Sigmoid colon (tissue), 7 donors: ENCODE data around the gene SLC5A11. TPM values are rescaled to one million over a fixed set of nuclear protein-coding genes. Genes with fewer than 3 reads are reported as not detected.

Experiments
- DNase-seq: peaks from one replicate; pipeline ENCODE4 v3.0.0-alpha.2; 2019
- H3K27ac ChIP-seq, 4 donors: fragments of 200-600 bp; sonication (generic); one replicate each; pipeline ENCODE4 v1.5.1; 2016 to 2019; ENCODE audit warnings: mild to moderate bottlenecking in 1 of 4
- H3K27me3 ChIP-seq, 3 donors: fragments of 200-600 bp; sonication (generic); one replicate each; pipeline ENCODE4 v1.5.1; 2019; ENCODE audit warnings: mild to moderate bottlenecking in 1 of 3
- H3K36me3 ChIP-seq, 4 donors: fragments of 200-600 bp; sonication (generic); one replicate each; pipeline ENCODE4 v1.5.1; 2016 to 2019
- H3K4me1 ChIP-seq, 4 donors: fragments of 200-600 bp; sonication (generic); one replicate each; pipeline ENCODE4 v1.5.1; 2017 to 2019
- H3K4me3 ChIP-seq, 4 donors: fragments of 200-600 bp; sonication (generic); one replicate each; pipeline ENCODE4 v1.5.1; 2017 to 2019; ENCODE audit warnings: mild to moderate bottlenecking in 2 of 4, moderate library complexity in 1 of 4
- H3K9me3 ChIP-seq, 4 donors: fragments of 200-600 bp in 3 of 4; sonication (generic) in 3 of 4; one replicate each; pipeline versions ENCODE4 v1.5.1 to v1.6.1; 2013 to 2019
- EP300 ChIP-seq, 4 donors: sonication (generic); formaldehyde crosslinking; IDR thresholded peaks; one replicate each; pipeline ENCODE4 v1.6.1; 2017; ENCODE audit warnings: antibody characterized with exemption in 4 of 4
- POLR2A ChIP-seq, 2 donors: fragments of 450-650 bp; IDR thresholded peaks; one replicate each; pipeline ENCODE4 v1.6.1; 2016; ENCODE audit warnings: antibody characterized with exemption in 2 of 2, mild to moderate bottlenecking in 2 of 2, moderate library complexity in 2 of 2
- POLR2AphosphoS5 ChIP-seq, 4 donors: sonication (generic); formaldehyde crosslinking; IDR thresholded peaks; one replicate each; pipeline ENCODE4 v1.6.1; 2017; ENCODE audit warnings: antibody characterized with exemption in 4 of 4
- WGBS, 2 donors: extraction: QIAGEN DNeasy Blood & Tissue Kit; methylation state at CpG; one replicate each; pipeline ENCODE4 v1.1.7; 2013; 5-methylcytosine and 5-hydroxymethylcytosine counted together
- intact Hi-C: fragments of 100-400 bp; cut with DNase I; formaldehyde crosslinking; loops from one replicate; pipeline ENCODE4 v1.15.1; 2023
- polyA plus RNA-seq, 3 donors: library from polyadenylated mRNA; stranded (reverse); fragments of 200-250 nt; gene quantifications; one replicate each; pipeline ENCODE4 v1.2.3, GENCODE V29; 2013
- total RNA-seq, 4 donors: library from RNA; depleted of rRNA; stranded (reverse); fragments of >200 nt; gene quantifications; one replicate each; pipeline ENCODE4 v1.1.0, GENCODE V29; 2016
- TF ChIP-seq, protein P1 (sequence below), 4 experiments: fragments of 450-650 bp in 3 of 4; fragments of 200-600 bp in 1 of 4; IDR thresholded peaks; one replicate each; pipeline ENCODE4 v1.5.1; 2016 to 2019; ENCODE audit warnings: antibody characterized with exemption in 4 of 4, mild to moderate bottlenecking in 3 of 4, moderate library complexity in 2 of 4
- donor health status: healthy with polysubstance abuse.
- donor health status: Bipolar disorder and iron deficiency.
- donor health status: healthy.

Gene SLC5A11
- total and polyA plus RNA-seq, 7 donors = 0.14 to 1.2 (median 0.19) TPM; not detected in 4

DNA sequence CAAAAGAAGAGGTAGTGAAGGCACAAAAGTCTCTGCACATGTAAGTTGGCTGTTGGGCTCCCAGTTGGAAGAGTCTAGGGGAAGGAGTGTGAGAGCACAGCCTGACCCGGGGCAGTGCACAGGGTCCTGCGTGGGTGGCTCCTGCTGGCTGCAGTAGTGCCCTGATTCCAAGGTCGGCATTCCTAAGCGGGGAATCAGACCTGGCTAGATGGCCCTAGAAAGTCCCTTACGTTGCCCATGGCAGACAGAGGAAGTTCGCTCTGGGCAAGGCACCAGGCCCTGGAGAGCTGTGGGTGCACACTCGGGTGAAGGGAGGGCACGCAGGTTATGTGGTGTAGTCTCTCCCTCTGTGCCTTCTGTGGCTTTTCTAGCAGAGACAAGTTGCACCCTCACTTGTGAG, 22.8 kb upstream of the SLC5A11 start:
- Histone ChIP-seq H3K4me1 (peaks cover 0 to 20% (median 7%) of the 10 kb centered on the region in 4 donors), H3K9me3 (no peaks in the 10 kb centered on the region), H3K27me3 (no peaks in the 10 kb centered on the region), H3K27ac (peak overlapping the region in 3 of 4 donors; percentile 55 to 72 (median 70)), H3K36me3 (peaks cover 50 to 92% (median 56%) of the 10 kb centered on the region in 4 donors), H3K4me3 (no peak overlapping the region)
- intact Hi-C loops = no loop called here
- WGBS, 2 donors = 93 to 95% methylated on average over 8 of the region's 8 CpGs
- DNase-seq = no peak
- TF ChIP-seq EP300 (IDR thresholded peaks at IDR 0.05) (no peak), POLR2A (IDR thresholded peaks at IDR 0.05) (no peak), POLR2AphosphoS5 (IDR thresholded peaks at IDR 0.05) (no peak)
- TF ChIP-seq, protein P1, sequence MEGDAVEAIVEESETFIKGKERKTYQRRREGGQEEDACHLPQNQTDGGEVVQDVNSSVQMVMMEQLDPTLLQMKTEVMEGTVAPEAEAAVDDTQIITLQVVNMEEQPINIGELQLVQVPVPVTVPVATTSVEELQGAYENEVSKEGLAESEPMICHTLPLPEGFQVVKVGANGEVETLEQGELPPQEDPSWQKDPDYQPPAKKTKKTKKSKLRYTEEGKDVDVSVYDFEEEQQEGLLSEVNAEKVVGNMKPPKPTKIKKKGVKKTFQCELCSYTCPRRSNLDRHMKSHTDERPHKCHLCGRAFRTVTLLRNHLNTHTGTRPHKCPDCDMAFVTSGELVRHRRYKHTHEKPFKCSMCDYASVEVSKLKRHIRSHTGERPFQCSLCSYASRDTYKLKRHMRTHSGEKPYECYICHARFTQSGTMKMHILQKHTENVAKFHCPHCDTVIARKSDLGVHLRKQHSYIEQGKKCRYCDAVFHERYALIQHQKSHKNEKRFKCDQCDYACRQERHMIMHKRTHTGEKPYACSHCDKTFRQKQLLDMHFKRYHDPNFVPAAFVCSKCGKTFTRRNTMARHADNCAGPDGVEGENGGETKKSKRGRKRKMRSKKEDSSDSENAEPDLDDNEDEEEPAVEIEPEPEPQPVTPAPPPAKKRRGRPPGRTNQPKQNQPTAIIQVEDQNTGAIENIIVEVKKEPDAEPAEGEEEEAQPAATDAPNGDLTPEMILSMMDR (IDR thresholded peaks at IDR 0.05) = no peak

DNA sequence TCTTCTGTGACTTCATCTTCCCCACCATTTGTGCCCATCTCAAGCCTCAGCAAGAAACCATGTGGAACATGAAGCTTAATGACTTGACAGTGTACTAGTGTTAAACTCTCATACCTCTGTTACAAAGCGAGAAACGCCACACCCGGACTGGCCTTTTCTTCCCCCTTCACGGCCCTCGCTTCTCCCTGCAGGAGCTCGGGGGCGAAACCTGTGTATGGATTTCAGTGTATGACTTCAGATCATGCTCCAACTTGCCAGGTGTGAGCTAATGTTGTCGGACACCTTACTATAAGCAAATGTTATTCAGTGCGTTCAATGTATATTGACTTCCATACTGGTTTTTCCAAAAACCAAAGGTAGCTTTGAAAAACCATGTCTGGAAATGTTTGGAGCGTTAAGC, 20.1 kb upstream of the SLC5A11 start:
- WGBS, 2 donors = 92% methylated on average over 10 of the region's 10 CpGs
- H3K27ac ChIP-seq = peak overlapping the region in 2 of 4 donors; percentile 12 to 36
- no peak for DNase-seq

DNA sequence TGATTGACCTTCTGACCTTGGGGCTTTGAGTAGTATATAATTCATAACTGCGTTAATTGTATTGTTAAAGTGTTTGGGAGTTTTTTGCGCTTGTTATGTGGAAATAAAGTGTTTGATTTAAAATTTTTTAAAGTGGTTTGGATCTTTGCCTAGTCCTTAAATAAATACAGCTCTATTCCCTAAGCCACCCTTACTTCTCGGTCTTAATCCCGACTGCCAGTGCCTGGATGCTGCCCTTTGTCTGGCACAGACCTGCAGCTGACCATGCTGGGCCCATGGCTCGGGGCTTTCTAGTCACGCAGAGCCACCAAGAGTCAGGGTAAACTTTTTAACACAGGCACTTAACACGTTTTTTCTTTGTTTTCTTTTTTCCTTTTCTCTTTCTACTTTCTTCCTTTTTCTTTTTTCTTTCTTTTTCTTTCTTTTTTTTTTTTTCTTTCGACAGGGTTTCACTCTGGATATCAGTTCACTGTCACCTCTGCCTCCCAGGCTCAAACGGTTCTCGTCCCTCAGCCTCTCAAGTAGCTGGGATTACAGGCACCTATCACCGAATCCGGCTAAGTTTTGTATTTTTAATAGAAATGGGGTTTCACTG, 19.6 kb upstream of the SLC5A11 start:
- TF ChIP-seq, protein P1 (IDR thresholded peaks at IDR 0.05) = no peak
- no peak for TF ChIP-seq EP300 (IDR thresholded peaks at IDR 0.05)
- no peak for TF ChIP-seq POLR2AphosphoS5 (IDR thresholded peaks at IDR 0.05)
- TF ChIP-seq POLR2A (IDR thresholded peaks at IDR 0.05) = no peak
- Histone ChIP-seq H3K27me3 (no peaks in the 10 kb centered on the region), H3K27ac (peak overlapping the region in 2 of 4 donors; percentile 12 to 36), H3K36me3 (peaks cover 24 to 70% (median 43%) of the 10 kb centered on the region in 4 donors), H3K4me1 (peaks cover 0 to 15% (median 7%) of the 10 kb centered on the region in 4 donors), H3K4me3 (no peak overlapping the region), H3K9me3 (no peaks in the 10 kb centered on the region)
- DNase-seq = no peak
- 85% methylated on average over 12 of the region's 12 CpGs for WGBS, 2 donors
- intact Hi-C loops = no loop called here

More for the DNA sequence above, 20.1 kb upstream of the SLC5A11 start:
- H3K9me3 ChIP-seq = no peaks in the 10 kb centered on the region
- TF ChIP-seq POLR2A (IDR thresholded peaks at IDR 0.05) (no peak), POLR2AphosphoS5 (IDR thresholded peaks at IDR 0.05) (peak in 1 of 4 donors; percentile 8)
- TF ChIP-seq, protein P1 (IDR thresholded peaks at IDR 0.05) = no peak
- no peaks in the 10 kb centered on the region for H3K27me3 ChIP-seq
- H3K4me3 ChIP-seq = no peak overlapping the region
- peaks cover 29 to 75% (median 46%) of the 10 kb centered on the region in 4 donors for H3K36me3 ChIP-seq
- H3K4me1 ChIP-seq = peaks cover 0 to 15% (median 7%) of the 10 kb centered on the region in 4 donors
- intact Hi-C loops = no loop called here

DNA sequence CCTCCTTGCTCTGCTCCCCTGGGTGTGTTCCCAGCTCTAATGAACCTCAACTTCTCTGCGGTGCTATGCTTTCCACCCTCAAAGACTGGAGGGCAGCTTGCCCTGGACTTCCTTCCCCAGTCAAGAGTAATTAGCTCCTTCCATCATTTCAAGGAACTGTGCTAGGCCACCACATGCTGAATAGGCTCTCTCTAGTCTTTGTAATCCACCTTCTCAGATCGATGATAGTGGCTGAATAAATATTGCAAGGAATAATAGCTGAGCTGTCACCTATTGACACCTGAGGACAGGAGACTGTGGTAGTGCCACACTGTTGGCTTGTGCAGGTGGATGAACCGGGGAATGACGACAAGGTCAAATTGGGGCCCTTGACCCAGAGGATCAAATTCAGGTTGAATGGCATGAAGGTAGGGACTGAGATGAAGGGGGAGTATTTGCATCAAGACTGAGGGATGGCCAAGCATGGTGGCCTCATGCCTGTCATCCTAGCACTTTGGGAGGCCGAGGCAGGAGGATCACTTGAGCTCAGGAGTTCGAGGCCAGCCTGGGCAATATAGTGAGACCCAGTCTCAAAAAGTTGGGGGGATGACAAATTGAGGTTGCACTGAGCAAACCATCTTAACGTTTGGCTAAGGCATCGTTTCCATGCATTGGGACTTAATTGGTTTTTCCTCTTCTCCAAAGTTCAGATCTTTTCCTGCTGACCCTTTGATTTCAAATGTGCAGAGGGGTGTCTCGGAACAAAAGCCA, 18.8 kb upstream of the SLC5A11 start:
- no peak for DNase-seq
- Histone ChIP-seq H3K4me3 (no peak overlapping the region), H3K27me3 (no peaks in the 10 kb centered on the region), H3K9me3 (no peaks in the 10 kb centered on the region), H3K36me3 (peaks cover 16 to 62% (median 37%) of the 10 kb centered on the region in 4 donors), H3K27ac (peak overlapping the region in 2 of 4 donors; percentile 6 to 7), H3K4me1 (peaks cover 0 to 12% (median 5%) of the 10 kb centered on the region in 4 donors)
- WGBS, 2 donors = 94 to 97% methylated on average over 9 of the region's 9 CpGs
- intact Hi-C loops = no loop called here
- TF ChIP-seq, protein P1 (IDR thresholded peaks at IDR 0.05) = no peak
- TF ChIP-seq POLR2A (IDR thresholded peaks at IDR 0.05) (no peak), POLR2AphosphoS5 (IDR thresholded peaks at IDR 0.05) (peak in 2 of 4 donors; percentile 5 to 13), EP300 (IDR thresholded peaks at IDR 0.05) (no peak)
